Liver (tissue), 9 donors: ENCODE measurements around the gene UBE2K. TPM values are rescaled to one million over a fixed set of nuclear protein-coding genes. Genes with fewer than 3 reads are reported as not detected.

Experiments used
- DNase-seq: peaks from one replicate; pipeline ENCODE4 v3.0.0-alpha.2; 2017; ENCODE audit warnings: low spot score
- H3K27ac ChIP-seq, 2 donors: one replicate each; pipeline ENCODE4 v1.7.0; 2013; ENCODE audit warnings: inconsistent platforms in 2 of 2, low read length in 2 of 2, control low read depth in 1 of 2, low read depth in 1 of 2, mild to moderate bottlenecking in 1 of 2
- H3K27me3 ChIP-seq, 4 donors: one replicate each; pipeline versions ENCODE4 v1.6.1 to v1.7.0; 2013; ENCODE audit warnings: low read length in 3 of 4, inconsistent platforms in 1 of 4, mild to moderate bottlenecking in 1 of 4, moderate library complexity in 1 of 4; ENCODE audit not compliant: control insufficient read depth in 4 of 4, insufficient read depth in 4 of 4
- H3K36me3 ChIP-seq, 4 donors: one replicate each; pipeline versions ENCODE4 v1.6.1 to v1.7.0; 2013; ENCODE audit warnings: low read length in 3 of 4, mild to moderate bottlenecking in 3 of 4, low read depth in 1 of 4, moderate library complexity in 1 of 4; ENCODE audit not compliant: control insufficient read depth in 4 of 4, insufficient read depth in 3 of 4
- H3K4me1 ChIP-seq, 4 donors: one replicate each; pipeline versions ENCODE4 v1.6.1 to v1.7.0; 2013; ENCODE audit warnings: low read length in 3 of 4, mild to moderate bottlenecking in 3 of 4, moderate library complexity in 1 of 4; ENCODE audit not compliant: control insufficient read depth in 4 of 4, insufficient read depth in 4 of 4
- H3K4me3 ChIP-seq, 3 donors: one replicate each; pipeline versions ENCODE4 v1.6.1 to v1.7.0; 2013; ENCODE audit warnings: low read length in 3 of 3, control low read depth in 1 of 3, low read depth in 1 of 3, mild to moderate bottlenecking in 1 of 3
- H3K9ac ChIP-seq, 2 donors: one replicate each; pipeline ENCODE4 v1.7.0; 2013; ENCODE audit warnings: low read length in 2 of 2, mild to moderate bottlenecking in 2 of 2, moderate library complexity in 2 of 2, control low read depth in 1 of 2, low read depth in 1 of 2
- H3K9me3 ChIP-seq, 4 donors: one replicate each; pipeline versions ENCODE4 v1.6.1 to v1.7.0; 2013; ENCODE audit warnings: low read length in 3 of 4; ENCODE audit not compliant: control insufficient read depth in 4 of 4
- EGR1 ChIP-seq, 2 donors: IDR thresholded peaks; 2 replicates each; pipeline ENCODE4 v1.6.1; 2016 to 2018; ENCODE audit warnings: antibody characterized with exemption in 2 of 2, low read depth in 2 of 2
- FOXA2 ChIP-seq: IDR thresholded peaks from 2 replicates; pipeline ENCODE4 v1.6.1; 2016; ENCODE audit warnings: antibody characterized with exemption
- GABPA ChIP-seq, 2 donors: IDR thresholded peaks in 1 of 2; conservative IDR thresholded peaks in 1 of 2; 2 replicates each; pipeline ENCODE4 v1.6.1; 2016; ENCODE audit warnings: antibody characterized with exemption in 2 of 2, mild to moderate bottlenecking in 1 of 2, moderate library complexity in 1 of 2
- HNF4A ChIP-seq, 2 donors: conservative IDR thresholded peaks; 2 replicates each; pipeline ENCODE4 v1.6.1; 2016; ENCODE audit warnings: antibody characterized with exemption in 2 of 2, mild to moderate bottlenecking in 2 of 2
- HNF4G ChIP-seq: IDR thresholded peaks from 2 replicates; pipeline ENCODE4 v1.6.1; 2016; ENCODE audit warnings: antibody characterized with exemption
- SP1 ChIP-seq: IDR thresholded peaks from 2 replicates; pipeline ENCODE4 v1.6.1; 2018; ENCODE audit warnings: antibody characterized with exemption, mild to moderate bottlenecking
- YY1 ChIP-seq: IDR thresholded peaks from 2 replicates; pipeline ENCODE4 v1.6.1; 2016; ENCODE audit warnings: antibody characterized with exemption, mild to moderate bottlenecking
- WGBS: extraction: QIAGEN DNeasy Blood & Tissue Kit; methylation state at CpG from one replicate; pipeline ENCODE4 v1.1.7; 2013; 5-methylcytosine and 5-hydroxymethylcytosine counted together
- polyA plus RNA-seq, 2 donors: library from polyadenylated mRNA; stranded (reverse) in 1 of 2; unstranded in 1 of 2; fragments of 200-250 nt in 1 of 2; fragments of >200 nt in 1 of 2; fragmentation: Nextera tagmentation in 1 of 2; extraction: Ambion mirVana in 1 of 2; gene quantifications; one replicate each; pipeline versions ENCODE4 v1.2.1 to v1.2.3, GENCODE V29; 2013 to 2015
- total RNA-seq, 2 donors: library from RNA; depleted of rRNA; stranded (reverse); fragments of >200 nt; gene quantifications; one replicate each; pipeline ENCODE4 v1.2.3, GENCODE V29; 2014
- TF ChIP-seq, protein P1 (sequence below): fragments of 150-350 bp; IDR thresholded peaks from 2 replicates; pipeline ENCODE4 v1.5.1; 2017; ENCODE audit warnings: improper control_type of control experiment, low read depth, low read length; ENCODE audit not compliant: missing input control
- TF ChIP-seq, protein P2 (sequence below): IDR thresholded peaks from 2 replicates; pipeline ENCODE4 v1.6.1; 2016; ENCODE audit warnings: antibody characterized with exemption
- TF ChIP-seq, protein P3 (sequence below): IDR thresholded peaks from 2 replicates; pipeline ENCODE4 v1.6.1; 2016; ENCODE audit warnings: antibody characterized with exemption
- TF ChIP-seq, protein P4 (sequence below): IDR thresholded peaks from 2 replicates; pipeline ENCODE4 v1.6.1; 2016; ENCODE audit warnings: antibody characterized with exemption, mild to moderate bottlenecking
- donor health status: healthy.
- donor health status: healthy.
- donor health status: healthy.
- donor health status: healthy.
- donor health status: healthy.

The UBE2K gene
- total and polyA plus RNA-seq, 4 donors = 21.5 to 45.3 (median 26.0) TPM

DNA sequence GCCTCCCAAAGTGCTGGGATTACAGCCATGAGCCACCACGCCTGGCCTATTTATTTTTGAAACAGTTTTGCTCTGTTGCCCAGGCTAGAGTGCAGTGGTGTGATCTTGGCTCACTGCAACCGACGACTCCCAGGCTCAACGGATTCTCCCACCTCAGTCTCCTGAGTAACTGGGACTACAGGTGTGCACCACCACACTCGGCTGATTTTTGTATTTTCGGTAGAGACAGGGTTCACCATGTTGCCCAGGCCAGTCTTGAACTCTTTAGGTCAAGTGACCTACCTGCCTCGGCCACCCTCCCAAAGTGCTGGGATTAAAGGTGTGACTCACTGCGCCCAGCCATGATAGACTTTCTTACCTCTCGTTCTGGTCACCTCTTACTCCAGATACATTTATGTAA, 124.0 kb downstream of the UBE2K start (continued):
- no peak for TF ChIP-seq SP1
- TF ChIP-seq FOXA2 = no peak
- TF ChIP-seq GABPA (IDR thresholded peaks at IDR 0.05 in 1 of 2, conservative IDR thresholded peaks at IDR 0.05 in 1 of 2) = no peak
- TF ChIP-seq, protein P1, sequence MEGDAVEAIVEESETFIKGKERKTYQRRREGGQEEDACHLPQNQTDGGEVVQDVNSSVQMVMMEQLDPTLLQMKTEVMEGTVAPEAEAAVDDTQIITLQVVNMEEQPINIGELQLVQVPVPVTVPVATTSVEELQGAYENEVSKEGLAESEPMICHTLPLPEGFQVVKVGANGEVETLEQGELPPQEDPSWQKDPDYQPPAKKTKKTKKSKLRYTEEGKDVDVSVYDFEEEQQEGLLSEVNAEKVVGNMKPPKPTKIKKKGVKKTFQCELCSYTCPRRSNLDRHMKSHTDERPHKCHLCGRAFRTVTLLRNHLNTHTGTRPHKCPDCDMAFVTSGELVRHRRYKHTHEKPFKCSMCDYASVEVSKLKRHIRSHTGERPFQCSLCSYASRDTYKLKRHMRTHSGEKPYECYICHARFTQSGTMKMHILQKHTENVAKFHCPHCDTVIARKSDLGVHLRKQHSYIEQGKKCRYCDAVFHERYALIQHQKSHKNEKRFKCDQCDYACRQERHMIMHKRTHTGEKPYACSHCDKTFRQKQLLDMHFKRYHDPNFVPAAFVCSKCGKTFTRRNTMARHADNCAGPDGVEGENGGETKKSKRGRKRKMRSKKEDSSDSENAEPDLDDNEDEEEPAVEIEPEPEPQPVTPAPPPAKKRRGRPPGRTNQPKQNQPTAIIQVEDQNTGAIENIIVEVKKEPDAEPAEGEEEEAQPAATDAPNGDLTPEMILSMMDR = no peak

DNA sequence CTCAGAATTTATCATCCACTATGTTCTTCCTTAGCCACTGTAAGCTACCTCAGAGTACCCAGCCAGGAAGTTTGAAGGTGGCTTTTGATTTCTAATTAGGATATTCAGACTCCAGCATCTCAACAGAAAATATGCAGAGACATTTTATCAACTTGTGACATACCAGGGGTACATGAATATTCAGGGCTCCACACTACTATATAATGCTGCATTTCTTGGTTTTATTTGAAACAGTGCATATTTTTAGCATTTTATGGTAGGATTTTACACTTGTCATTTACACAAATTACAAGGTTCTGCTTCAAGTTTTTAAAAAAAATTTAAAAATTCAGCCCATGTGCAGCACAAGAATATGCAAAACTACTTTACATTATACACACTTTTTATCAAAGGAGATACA, 124.7 kb downstream of the UBE2K start:
- Histone ChIP-seq H3K27me3 (no peaks in the 10 kb centered on the region), H3K4me3 (no peak overlapping the region), H3K9ac (no peak overlapping the region), H3K36me3 (peaks cover 0 to 11% (median 4%) of the 10 kb centered on the region in 4 donors), H3K4me1 (peaks cover 0 to 6% (median 3%) of the 10 kb centered on the region in 4 donors), H3K9me3 (no peaks in the 10 kb centered on the region), H3K27ac (no peak overlapping the region)
- TF ChIP-seq, protein P2, sequence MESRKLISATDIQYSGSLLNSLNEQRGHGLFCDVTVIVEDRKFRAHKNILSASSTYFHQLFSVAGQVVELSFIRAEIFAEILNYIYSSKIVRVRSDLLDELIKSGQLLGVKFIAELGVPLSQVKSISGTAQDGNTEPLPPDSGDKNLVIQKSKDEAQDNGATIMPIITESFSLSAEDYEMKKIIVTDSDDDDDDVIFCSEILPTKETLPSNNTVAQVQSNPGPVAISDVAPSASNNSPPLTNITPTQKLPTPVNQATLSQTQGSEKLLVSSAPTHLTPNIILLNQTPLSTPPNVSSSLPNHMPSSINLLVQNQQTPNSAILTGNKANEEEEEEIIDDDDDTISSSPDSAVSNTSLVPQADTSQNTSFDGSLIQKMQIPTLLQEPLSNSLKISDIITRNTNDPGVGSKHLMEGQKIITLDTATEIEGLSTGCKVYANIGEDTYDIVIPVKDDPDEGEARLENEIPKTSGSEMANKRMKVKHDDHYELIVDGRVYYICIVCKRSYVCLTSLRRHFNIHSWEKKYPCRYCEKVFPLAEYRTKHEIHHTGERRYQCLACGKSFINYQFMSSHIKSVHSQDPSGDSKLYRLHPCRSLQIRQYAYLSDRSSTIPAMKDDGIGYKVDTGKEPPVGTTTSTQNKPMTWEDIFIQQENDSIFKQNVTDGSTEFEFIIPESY = no peak
- TF ChIP-seq, protein P1 = no peak
- TF ChIP-seq, protein P3, sequence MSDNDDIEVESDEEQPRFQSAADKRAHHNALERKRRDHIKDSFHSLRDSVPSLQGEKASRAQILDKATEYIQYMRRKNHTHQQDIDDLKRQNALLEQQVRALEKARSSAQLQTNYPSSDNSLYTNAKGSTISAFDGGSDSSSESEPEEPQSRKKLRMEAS = no peak
- no peak for TF ChIP-seq SP1
- TF ChIP-seq HNF4G = no peak
- no peak for DNase-seq

DNA sequence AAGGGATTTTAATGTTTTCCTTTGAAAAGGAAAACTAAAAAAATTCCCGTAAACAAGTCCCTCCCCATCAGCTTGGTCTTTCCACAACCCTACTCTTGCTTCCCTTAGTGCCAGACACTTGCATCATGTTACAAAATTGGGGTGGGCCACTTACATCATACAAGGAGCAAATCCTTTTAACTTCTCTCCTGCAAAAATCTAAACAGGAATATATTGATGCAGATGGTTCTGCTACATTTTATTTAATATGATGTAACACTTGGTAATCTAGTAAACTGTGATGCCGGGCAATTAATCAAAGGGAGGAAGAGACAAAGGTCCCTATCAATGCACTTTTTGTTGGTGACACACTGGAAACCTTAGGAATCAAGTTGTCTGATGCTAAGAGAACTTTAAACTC, 125.3 kb downstream of the UBE2K start:
- H3K27me3 ChIP-seq = no peaks in the 10 kb centered on the region
- H3K4me1 ChIP-seq = peaks cover 0 to 6% (median 3%) of the 10 kb centered on the region in 4 donors
- H3K9me3 ChIP-seq = no peaks in the 10 kb centered on the region
- H3K36me3 ChIP-seq = peaks cover 0 to 14% (median 7%) of the 10 kb centered on the region in 4 donors
- 74% methylated on average over 2 of the region's 2 CpGs for WGBS
- TF ChIP-seq HNF4A (conservative IDR thresholded peaks at IDR 0.05) (peak in 1 of 2 donors; percentile 5), EGR1 (IDR thresholded peaks at IDR 0.05; ENCODE audit: low read depth in 2 of 2) (no peak)
- DNase-seq = no peak
- no peak overlapping the region for H3K9ac ChIP-seq
- no peak overlapping the region for H3K4me3 ChIP-seq
- no peak overlapping the region for H3K27ac ChIP-seq

DNA sequence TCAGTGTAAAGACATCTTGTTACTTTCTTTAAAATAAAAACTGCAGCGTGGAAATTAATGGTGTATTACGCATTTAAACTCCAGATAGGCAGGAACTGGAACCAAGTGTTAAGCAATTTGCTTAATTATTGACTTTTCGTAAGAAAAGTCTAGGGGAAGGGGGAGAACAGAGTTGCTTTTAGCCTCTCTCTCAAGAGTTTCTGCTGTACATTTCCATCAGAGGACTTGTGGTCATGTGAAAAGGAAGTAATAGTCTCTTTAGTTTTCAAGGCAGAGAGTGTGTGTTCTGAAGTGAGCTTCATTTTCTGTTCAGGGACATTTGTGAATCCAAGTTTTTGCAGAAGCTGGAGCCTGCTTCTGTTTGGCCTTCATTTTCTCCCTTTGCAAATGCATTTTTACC, 127.2 kb downstream of the UBE2K start:
- H3K9me3 ChIP-seq = no peaks in the 10 kb centered on the region
- H3K4me3 ChIP-seq = no peak overlapping the region
- 50% methylated on average over 3 of the region's 3 CpGs for WGBS
- H3K36me3 ChIP-seq = peaks cover 2 to 21% (median 15%) of the 10 kb centered on the region in 4 donors
- no peaks in the 10 kb centered on the region for H3K27me3 ChIP-seq
- H3K9ac ChIP-seq = no peak overlapping the region
- TF ChIP-seq HNF4A (conservative IDR thresholded peaks at IDR 0.05) (no peak), YY1 (no peak)
- TF ChIP-seq, protein P4, sequence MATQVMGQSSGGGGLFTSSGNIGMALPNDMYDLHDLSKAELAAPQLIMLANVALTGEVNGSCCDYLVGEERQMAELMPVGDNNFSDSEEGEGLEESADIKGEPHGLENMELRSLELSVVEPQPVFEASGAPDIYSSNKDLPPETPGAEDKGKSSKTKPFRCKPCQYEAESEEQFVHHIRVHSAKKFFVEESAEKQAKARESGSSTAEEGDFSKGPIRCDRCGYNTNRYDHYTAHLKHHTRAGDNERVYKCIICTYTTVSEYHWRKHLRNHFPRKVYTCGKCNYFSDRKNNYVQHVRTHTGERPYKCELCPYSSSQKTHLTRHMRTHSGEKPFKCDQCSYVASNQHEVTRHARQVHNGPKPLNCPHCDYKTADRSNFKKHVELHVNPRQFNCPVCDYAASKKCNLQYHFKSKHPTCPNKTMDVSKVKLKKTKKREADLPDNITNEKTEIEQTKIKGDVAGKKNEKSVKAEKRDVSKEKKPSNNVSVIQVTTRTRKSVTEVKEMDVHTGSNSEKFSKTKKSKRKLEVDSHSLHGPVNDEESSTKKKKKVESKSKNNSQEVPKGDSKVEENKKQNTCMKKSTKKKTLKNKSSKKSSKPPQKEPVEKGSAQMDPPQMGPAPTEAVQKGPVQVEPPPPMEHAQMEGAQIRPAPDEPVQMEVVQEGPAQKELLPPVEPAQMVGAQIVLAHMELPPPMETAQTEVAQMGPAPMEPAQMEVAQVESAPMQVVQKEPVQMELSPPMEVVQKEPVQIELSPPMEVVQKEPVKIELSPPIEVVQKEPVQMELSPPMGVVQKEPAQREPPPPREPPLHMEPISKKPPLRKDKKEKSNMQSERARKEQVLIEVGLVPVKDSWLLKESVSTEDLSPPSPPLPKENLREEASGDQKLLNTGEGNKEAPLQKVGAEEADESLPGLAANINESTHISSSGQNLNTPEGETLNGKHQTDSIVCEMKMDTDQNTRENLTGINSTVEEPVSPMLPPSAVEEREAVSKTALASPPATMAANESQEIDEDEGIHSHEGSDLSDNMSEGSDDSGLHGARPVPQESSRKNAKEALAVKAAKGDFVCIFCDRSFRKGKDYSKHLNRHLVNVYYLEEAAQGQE = no peak
- H3K4me1 ChIP-seq = peaks cover 0 to 6% (median 3%) of the 10 kb centered on the region in 4 donors
- H3K27ac ChIP-seq = no peak overlapping the region
- no peak for DNase-seq
